Stimulated activated CD4-positive, alpha-beta T cell treated with anti-CD3 and anti-CD28 coated beads, Interleukin-1b, Interleukin-23, amount 100 ng/mL, for 48 hours (primary cell): ENCODE data around the gene PKMYT1.
A peak's percentile ranks its signal among the peaks of the same experiment; 100 is the strongest.

Experiments used
- DNase-seq: peaks from one replicate; pipeline ENCODE4 v3.0.0-alpha.2; 2020

PKMYT1 gene

DNA sequence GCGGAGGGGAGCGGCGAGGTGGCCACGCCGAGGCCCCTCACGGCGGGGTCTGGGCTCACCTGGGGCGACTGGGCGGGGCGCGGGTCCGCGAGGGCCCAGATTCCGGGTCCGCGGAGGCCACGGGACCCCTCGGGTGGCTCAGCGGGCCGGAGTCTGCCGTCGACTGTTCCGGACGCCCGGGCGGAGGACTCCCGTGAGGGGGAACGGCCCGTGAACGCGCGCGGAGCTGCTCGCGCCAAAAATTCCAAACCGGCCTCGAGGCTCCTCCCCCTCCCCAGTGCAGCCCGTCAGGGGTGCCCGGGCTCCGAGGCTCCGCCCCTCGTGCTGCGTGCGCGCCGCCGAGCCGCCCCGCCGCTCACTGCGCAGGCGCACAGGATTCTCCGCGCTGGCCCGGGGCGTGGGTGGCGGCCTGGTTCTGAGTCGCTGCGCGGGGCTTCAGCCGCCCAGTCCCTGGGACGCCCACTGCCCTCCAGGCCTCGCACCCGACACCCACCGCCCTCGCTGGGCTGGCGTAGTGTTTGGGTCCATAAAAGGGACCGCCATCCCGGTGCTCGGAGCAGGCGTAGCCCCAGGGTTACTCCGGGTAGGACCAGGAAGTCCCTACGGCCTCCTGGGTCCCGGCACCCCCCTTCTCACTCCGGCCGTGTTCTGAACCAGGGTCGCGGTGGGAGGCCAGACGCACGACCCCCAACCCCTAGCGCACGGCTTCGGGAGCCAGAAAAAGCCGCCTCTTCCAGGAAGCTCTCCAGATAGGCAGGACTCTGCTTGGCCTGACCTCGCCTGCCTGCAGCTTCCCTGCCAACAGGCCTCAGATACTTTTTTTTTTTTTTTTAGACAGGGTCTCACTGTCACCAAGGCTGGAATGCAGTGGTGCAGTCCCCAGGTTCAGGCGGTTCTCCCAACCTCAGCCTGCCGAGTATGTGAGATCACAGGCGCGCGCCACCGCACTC lies at the start of gene PKMYT1:
Gene PKMYT1, minus strand, starts transcription at position 220 of the 950 bp plus-strand sequence. CDS start 789 bp downstream, outside the sequence.
- DNase-seq, result peak; percentile 93

DNA sequence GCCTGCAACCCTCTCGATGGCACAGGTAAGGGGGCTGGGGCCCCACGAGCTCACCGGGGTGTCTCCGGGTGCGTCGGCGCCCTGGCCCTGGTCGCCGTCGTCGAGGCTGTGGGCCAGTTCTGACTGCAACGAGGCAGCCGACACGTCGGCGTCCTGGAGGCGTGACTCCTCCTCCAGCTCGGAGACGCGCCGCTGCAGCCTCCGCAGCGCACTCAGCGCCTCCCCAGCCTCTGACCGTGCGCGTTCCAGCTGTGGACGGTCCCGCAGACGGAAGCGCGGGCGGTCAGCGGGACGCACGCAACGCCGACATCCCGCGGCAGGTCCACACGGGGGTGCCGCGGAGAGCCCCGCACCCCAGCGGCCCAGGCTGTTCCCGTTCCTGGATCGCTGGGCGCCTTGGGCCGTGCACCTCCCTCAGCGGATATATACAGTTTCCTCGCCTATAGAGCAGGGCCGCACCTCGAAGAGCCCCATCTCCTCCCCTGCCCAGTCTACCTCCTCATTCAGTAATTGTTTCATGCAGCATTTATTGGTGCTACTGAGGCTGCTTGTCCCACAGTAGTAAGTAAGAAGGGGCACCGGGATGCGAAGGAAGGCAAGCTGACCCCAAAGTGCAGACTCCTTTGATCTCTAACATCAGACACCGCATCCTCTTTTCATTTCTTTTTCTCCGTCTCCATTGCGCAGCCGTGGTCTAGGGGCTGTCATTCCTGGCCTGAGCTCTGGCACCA lies 49.4 kb upstream of the PKMYT1 start:
- DNase-seq, result peak; percentile 57

DNA sequence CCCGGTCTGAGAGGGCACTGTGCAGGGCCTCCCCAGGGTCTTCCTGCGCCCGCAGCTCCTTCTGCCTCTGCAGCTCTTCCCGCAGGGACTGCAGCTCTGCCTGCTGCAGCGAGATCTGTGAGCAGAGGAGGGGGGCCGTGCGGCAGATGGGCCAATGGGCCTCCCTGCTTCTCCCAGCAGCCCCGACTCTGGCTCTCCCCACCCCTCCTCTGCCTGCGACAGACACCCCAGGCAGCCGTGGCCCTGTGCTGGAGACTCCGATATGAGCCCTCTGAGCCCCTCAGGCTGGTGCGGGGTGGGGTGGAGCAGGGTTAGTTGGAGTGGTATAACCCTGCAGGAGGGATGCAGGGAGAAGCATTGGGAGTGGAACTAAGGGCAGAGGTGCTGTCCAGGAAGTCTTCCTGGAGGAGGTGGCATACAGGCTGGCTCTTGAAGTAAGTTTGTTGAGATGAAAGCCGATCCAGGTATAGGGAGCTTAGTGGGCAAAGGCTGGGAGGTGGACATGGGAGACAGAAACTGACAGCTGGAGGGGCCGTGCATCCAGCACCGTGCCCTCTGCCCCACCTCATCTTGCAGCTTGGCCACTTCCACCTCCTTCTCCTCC lies 48.6 kb upstream of the PKMYT1 start:
- DNase-seq, result no peak

GRCh38 chr16:3027983-3028715 lies 47.9 kb upstream of the PKMYT1 start:
- DNase-seq, result peak; percentile 88

- no peak for DNase-seq
Observed at GRCh38 chr16:3027489-3027795, 47.2 kb upstream of the PKMYT1 start.

DNA sequence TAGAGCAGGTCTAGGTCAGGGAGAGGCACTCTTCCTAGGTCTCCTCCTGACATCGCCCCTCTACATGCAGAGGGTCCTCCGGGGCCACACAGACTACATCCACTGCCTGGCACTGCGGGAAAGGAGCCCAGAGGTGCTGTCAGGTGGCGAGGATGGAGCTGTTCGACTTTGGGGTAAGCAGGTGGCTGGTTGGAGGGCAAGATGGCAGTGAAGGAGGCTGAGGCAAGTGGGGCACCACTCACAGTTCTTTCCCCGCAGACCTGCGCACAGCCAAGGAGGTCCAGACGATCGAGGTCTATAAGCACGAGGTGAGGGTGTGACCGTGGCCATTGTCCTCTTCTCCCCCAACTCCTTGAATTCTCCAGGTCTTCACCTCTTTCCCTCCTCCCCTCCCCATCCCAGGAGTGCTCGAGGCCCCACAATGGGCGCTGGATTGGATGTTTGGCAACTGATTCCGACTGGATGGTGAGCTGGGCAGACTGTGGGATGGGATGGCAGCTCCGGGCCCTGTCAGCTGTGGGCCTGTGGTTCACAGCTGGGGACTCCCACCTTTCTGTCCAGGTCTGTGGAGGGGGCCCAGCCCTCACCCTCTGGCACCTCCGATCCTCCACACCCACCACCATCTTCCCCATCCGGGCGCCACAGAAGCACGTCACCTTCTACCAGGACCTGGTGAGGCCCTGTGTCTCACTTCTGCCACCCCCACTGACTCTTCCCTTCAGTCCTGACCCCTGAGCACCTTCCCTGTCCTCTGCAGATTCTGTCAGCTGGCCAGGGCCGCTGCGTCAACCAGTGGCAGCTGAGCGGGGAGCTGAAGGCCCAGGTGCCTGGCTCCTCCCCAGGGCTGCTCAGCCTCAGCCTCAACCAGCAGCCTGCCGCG lies 46.6 kb upstream of the PKMYT1 start:
- DNase-seq, result no peak

DNA sequence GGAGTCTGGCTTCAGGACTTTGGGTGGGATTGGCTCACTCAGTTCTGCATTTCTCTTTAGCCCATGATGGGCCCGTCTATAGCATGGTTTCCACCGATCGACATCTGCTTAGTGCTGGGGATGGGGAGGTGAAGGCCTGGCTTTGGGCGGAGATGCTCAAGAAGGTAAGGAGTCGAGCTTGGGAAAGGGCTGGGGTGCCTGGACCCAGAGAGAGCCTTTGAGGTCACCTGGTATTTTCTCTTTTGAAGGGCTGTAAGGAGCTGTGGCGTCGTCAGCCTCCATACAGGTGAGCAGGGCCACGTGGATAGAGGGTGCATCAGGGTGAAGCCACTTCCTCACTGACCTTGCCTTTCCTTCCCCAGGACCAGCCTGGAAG lies 45.7 kb upstream of the PKMYT1 start:
- no peak for DNase-seq

GRCh38 chr16:3025032-3026002 lies 45.1 kb upstream of the PKMYT1 start:
- DNase-seq, result no peak

DNA sequence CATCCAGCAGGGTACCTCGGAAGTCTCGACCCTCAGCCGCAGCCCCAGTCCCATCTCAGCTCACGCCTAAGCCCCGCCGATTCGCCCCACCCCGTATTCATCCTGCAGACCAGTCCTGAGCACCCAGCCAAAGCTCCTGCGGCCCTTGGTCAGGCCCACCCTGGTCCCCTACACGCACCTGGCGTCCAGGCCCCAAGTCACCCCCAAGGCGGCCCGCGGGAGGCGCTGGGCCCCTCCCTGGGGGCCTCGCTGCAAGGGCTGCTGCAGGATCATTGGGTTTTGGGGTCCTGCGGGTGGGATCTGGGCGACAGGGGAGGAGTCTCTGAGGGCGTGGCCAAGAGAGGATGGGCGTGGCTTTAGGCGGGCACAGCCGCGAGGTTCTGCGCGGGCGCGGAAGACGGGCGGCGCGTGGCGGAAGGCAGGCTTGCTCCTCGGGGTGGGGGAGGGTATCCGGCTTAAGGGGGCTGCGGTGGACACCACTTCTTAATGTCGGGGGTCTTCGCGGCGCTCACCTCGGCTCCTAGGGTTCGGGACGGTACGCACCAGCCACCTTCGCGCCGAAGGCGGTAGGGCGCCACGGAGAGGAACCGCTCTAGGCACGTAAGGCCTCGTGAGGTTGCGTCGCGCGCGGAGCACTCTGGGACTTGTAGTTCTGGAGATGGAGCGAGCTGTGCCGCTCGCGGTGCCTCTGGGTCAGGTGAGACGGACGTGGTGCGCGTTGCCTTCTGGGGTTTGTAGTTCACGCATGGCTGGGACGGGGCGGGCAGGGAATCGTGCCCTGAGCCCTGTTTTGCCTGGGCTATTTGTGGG lies 43.6 kb upstream of the PKMYT1 start, which contains the start of the genes HCFC1R1 and THOC6:
Gene HCFC1R1, minus strand, starts transcription at position 274 of the 810 bp plus-strand sequence. Its CDS starts 1 bp downstream, at position 273.
Gene THOC6, plus strand, starts transcription at position 367 of the 810 bp plus-strand sequence. Its CDS starts 292 bp downstream, at position 659.
- peak; percentile 97 for DNase-seq

- DNase-seq, result peak; percentile 37
Observed at GRCh38 chr16:3023415-3023668, 43.1 kb upstream of the PKMYT1 start.

GRCh38 chr16:3022684-3023414 lies 42.6 kb upstream of the PKMYT1 start:
- DNase-seq, result no peak

DNA sequence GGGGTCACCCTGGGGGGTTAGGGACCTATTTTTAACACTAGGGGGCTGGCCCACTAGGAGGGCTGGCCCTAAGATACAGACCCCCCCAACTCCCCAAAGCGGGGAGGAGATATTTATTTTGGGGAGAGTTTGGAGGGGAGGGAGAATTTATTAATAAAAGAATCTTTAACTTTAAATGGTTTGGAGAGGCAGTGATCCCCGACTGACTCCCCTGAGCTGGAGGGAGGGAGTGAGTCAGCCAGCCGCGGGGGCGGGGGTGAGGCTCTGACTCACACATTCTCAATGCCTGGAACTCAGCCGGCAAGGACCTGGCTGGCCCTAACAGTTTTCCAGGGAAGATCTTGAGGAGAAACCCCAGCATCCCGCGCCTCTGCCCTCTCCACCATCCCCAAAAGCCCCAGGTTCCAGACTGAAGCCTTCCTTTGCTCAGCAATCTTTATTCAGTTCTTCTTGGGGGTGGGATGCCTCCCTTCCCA lies 42.0 kb upstream of the PKMYT1 start:
- peak; percentile 90 for DNase-seq

DNA sequence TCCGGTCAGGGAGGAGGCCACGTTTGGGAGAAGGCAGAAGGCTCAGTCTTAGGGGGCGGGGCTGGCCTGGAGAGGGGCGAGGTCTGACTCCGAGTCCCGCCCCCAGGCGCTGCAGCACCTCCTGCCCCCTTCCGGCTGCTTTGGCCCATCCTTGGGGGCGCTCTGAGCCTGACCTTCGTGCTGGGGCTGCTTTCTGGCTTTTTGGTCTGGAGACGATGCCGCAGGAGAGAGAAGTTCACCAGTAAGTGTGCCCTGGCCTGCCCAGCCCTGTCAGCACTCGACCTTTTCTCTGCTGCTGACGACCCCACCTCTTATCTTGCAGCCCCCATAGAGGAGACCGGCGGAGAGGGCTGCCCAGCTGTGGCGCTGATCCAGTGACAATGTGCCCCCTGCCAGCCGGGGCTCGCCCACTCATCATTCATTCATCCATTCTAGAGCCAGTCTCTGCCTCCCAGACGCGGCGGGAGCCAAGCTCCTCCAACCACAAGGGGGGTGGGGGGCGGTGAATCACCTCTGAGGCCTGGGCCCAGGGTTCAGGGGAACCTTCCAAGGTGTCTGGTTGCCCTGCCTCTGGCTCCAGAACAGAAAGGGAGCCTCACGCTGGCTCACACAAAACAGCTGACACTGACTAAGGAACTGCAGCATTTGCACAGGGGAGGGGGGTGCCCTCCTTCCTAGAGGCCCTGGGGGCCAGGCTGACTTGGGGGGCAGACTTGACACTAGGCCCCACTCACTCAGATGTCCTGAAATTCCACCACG lies 41.4 kb upstream of the PKMYT1 start:
- DNase-seq, result peak; percentile 94

DNA sequence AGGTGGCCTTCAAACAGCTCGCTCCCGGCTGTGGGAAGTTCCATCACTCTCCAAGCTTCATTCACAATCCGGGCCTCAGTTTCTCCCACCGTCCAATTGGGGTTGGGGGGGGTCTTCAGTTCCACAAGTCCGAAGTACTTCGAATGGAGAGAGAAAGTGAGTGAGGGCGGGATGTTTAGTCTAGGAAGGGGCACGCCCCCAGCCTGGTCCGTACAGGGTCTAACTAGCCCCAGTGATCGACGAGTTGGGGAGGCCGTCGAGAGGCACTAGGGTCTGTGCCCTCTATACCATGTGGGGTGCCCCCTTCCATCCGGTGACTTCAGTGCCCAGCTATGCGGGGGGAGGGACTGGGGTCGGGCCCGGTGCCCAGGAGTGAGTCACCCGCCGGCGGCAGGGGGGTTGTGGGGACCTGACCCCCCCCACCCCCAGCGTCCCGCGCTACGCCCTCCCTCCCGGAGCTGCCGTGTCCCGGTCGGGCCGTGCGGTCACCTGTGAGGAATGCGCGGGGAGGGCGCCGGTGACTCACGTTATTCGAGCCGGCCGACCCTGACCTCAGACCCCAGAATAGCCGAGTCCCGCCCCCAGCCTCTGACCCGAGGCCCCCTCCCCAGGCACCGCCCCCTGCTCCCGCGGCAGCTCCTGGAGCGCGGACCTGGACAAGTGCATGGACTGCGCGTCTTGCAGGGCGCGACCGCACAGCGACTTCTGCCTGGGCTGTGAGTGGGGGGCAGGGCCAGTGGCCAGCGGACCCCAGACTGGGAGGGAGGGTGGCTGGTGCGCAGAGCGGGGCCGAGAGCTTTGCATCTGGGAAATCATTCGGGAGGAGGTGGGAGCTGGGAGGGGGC lies 40.6 kb upstream of the PKMYT1 start:
- peak; percentile 50 for DNase-seq

DNA sequence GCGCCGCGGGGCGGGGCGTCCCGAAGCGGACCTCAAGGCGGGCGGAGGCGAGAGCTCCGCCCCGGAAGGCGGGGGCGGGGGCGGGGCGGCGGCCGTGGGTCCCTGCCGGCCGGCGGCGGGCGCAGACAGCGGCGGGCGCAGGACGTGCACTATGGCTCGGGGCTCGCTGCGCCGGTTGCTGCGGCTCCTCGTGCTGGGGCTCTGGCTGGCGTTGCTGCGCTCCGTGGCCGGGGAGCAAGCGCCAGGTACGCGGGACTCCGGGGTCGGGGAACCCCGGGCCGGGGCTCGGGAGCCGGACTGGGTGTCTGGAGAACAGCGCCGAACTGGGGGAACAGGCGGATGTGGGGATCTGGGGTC lies 40.0 kb upstream of the PKMYT1 start, which contains the start of gene TNFRSF12A:
Gene TNFRSF12A, plus strand, starts transcription at position 122 of the 357 bp plus-strand sequence. Its CDS starts 30 bp downstream, at position 152.
- peak; percentile 66 for DNase-seq

DNA sequence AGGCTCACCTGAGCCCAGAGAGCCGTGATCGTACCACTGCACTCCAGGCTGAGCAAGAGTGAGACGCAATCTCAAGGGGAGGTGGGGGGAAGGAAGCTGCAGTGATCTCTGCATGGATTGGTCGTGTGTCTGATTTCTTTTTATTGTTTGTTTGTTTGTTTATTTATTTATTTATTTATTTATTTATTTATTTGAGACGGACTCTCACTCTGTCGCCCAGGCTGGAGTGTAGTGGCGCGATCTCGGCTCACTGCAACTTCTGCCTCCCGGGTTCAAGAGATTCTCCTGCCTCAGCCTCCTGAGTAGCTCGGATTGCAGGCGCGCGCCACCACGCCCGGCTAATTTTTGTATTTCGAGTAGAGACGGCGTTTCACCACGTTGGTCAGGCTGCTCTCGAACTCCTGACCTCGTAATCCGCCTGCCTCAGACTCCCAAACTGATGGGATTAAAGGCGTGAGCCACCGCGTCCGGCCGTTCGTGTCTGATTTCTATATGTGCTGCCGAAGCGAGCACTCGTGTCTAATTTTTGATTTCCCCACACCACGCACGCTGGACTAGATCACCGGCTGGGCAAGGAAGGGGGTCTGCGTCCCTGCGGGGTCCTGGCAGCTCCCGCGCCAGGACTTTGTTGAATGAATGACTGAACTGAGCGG lies 39.5 kb upstream of the PKMYT1 start:
- no peak for DNase-seq
